RKO (cell line): ENCODE results near the gene KCNH6.
A peak's percentile ranks its signal among the peaks of the same experiment; 100 is the strongest.

ENCODE experiments used
- DNase-seq: peaks from one replicate; pipeline ENCODE4 v3.0.0-alpha.2; 2016; ENCODE audit warnings: low spot score

KCNH6 gene

GRCh38 chr17:63550817-63551639 lies 27.9 kb downstream of the KCNH6 start:
- peak; percentile 58 for DNase-seq

DNA sequence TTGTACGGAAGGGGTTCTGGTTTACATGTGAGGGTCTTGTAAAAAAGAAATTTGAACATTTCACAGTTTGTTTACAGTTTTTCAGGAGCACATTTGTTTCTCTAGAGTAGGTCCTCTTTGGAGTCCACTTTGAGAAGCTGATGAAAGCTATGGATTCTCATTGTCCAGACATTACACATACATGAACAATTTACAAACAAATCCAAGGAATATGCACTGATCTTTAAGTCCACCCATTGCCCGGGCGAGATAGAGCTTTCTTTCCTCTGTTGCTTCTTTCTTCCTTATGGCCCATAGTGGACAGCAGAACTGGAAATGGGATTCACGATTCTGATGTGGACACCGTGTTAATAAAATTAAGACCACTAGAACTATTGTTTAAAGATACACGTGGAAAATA lies 29.1 kb downstream of the KCNH6 start:
- no peak for DNase-seq

GRCh38 chr17:63555500-63556156 lies 32.5 kb downstream of the KCNH6 start:
- no peak for DNase-seq

GRCh38 chr17:63557416-63557815 lies 34.3 kb downstream of the KCNH6 start:
- no peak for DNase-seq

- DNase-seq: no peak
Measured at GRCh38 chr17:63558441-63558840, 35.3 kb downstream of the KCNH6 start.

GRCh38 chr17:63561819-63562218 lies 38.7 kb downstream of the KCNH6 start:
- DNase-seq: no peak

DNA sequence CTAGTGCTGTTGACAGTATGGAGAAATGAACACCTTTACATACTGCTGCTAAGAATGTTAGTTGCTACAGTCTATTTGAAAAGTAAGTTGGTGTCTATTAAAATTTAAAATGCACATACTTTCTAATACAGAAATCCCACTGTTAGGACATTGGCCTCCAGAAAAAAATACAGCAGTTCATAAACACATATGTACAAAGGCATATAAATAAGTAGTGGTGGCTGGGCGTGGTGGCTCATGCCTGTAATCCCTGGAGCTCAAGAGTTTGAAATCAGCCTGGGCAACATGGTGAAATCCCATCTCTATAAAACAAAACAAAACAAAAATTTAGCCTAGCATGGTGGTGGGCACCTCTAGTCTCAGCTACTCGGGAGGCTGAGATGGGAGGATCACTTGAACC lies 40.2 kb downstream of the KCNH6 start:
- no peak for DNase-seq

GRCh38 chr17:63564562-63564961 lies 41.4 kb downstream of the KCNH6 start:
- no peak for DNase-seq

GRCh38 chr17:63567229-63567628 lies 44.1 kb downstream of the KCNH6 start:
- no peak for DNase-seq

DNA sequence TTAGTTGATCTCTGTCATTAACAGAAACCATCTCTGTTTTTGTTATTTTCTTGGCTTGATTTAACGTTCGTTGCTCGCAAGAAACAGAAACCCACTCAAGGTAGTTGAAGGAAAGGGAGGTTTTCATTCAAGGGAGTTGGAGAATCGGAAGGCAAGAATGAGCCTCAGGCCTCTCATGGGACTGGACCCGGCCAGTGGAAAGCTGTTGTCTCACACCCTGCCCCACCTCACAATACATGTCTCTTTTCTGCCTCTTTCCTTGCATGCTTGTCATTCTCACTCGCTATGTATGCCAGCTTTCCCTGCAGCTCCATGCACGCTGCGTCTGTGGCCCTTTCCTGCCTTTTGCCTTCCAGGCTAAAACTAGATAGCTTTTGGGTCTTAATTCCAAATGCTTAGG lies 45.4 kb downstream of the KCNH6 start:
- DNase-seq: no peak

DNA sequence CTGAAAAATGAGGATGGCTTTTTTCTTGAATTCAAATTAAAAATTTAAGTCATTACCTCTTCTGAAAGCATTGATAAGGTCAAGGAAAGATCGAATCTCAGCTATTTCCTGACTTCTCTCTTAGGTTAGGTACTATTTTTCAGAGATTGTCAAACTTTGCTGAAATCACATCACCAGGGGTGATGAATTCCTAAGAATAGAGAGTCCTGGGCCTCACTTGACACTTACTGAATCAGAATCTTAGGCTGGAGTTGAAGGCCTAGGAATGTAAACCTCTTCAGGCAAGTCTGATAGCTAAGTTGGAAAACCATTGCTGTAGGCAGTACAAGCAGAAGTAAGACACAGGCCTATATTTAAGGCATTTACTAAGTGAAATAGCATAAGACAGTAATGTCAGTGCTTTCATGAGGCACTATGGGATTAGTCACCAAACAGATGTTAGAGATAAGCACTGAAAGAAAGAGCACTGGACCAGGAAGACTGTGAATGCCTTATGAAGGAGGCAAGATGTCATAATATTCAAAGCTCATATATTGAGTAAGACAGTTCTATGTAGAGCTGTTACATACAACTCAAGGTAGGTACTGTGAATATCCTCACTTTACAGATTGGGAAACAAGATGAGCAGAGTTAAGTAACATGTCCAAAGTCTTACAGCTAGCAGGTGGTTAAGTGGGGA lies 48.6 kb downstream of the KCNH6 start:
- peak; percentile 46 for DNase-seq

DNA sequence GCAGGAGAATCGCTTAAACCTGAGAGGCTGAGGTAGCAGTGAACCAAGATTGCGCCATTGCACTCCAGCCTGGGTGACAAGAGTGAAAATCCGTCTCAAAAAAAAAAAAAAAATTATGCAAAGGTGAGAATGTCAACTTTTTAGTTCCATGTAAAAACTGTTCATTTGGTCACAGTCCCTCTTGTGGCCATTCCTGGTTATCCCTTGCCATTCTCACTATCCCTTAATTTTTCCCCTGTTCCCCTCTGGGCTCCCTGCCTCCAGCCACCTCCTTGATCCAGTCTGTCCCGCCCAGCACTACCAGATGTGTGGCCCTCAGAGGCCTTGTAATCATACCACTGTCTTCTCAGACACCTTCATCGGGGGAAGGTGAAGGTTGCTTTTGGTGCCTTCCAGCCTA lies 50.5 kb downstream of the KCNH6 start:
- DNase-seq: no peak

GRCh38 chr17:63578027-63578768 lies 55.0 kb downstream of the KCNH6 start:
- no peak for DNase-seq

GRCh38 chr17:63578769-63579111 lies 55.6 kb downstream of the KCNH6 start:
- no peak for DNase-seq

GRCh38 chr17:63579633-63580032 lies 56.5 kb downstream of the KCNH6 start:
- DNase-seq: no peak

DNA sequence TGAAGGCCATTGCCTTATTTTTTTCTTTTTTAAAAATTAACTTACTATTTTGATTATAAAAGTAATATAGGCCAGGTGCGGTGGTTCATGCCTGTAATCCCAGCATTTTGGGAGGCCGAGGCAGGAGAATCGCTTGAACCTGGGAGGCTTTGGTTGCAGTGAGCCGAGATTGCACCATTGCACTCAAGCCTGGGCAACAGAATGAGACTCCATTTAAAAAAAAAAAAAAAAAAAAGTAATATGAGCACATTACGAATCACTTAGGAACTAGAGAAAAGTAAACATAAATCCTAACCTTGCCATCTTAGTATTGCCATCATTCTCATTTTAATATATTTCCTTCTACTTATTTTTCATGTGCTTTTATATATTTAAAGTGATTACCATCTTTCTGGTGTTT lies 64.6 kb downstream of the KCNH6 start:
- DNase-seq: peak; percentile 22

DNA sequence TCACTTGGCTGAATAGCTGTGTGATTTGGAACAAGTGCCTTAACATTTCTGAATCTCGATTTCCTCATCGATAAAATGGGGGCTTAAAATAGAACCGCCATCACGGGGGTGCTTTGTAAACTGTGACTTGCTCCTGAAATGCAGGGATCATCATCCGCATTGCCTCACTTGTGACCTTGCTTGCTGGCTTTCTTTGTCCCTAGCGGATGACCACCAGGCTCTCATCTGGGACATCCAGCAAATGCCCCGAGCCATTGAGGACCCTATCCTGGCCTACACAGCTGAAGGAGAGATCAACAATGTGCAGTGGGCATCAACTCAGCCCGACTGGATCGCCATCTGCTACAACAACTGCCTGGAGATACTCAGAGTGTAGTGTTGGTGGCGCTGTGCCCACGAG lies 65.6 kb downstream of the KCNH6 start:
- DNase-seq: no peak

DNA sequence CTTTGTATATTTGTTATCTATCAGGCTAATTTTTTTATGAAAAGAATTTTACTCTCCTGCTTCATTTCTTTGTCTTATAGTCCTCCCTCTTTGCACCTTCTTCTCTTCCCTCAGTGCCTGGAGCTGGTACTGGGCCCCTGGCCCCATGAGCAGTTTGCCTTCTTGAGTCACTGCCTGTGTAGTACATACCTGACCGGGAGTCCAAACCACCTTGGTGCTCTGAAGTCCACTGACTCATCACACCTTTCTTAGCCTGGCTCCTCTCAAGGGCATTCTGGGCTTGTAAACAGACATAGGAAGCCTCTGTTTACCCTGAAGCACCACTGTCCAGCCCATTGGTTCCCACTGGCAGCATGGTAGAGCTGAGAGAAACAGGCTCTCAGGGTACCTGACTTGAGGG lies 66.5 kb downstream of the KCNH6 start:
- no peak for DNase-seq

DNA sequence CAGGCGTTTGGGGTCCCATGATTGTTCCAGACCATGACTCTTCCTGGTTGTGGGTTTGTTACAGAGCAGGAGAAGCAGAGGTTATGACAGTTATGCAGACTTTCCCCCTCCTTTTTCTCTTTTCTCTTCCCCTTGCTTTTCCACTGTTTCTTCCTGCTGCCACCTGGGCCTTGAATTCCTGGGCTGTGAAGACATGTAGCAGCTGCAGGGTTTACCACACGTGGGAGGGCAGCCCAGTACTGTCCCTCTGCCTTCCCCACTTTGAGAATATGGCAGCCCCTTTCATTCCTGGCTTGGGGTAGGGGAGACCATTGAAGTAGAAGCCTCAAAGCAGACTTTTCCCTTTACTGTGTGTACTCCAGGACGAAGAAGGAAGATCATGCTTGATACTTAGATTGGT lies 69.6 kb downstream of the KCNH6 start:
- DNase-seq: no peak

DNA sequence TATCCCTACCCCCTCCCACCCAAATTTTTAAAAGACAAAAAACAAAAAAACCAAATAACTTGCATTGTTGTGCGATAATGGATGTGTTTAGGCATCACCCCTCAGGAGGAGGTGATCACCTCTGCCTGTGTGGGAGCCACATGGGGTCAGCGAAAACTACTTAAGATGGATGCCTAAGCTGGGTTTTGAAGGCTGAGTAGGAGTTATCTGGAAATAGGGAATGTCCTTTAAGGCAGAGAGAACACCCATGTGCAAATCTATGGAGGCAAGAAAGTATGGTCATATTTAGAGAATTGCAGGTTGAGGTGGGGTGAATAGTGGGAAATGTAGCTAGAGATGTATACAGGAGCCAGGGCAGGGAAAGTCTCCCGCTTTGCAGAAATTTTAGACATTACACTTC lies 72.0 kb downstream of the KCNH6 start:
- no peak for DNase-seq
